Ammon's horn (tissue), 1 donor: ENCODE measurements around the gene HS3ST6.
"Not testable (repeated sequence)": the region's sequence is repeated elsewhere in the genome, so short reads cannot be mapped to it uniquely, and the experiment has no call there.

Source experiments
- DNase-seq: peaks from one replicate; pipeline ENCODE4 v3.0.0-alpha.2; 2016; ENCODE audit warnings: low spot score

The HS3ST6 gene

DNA sequence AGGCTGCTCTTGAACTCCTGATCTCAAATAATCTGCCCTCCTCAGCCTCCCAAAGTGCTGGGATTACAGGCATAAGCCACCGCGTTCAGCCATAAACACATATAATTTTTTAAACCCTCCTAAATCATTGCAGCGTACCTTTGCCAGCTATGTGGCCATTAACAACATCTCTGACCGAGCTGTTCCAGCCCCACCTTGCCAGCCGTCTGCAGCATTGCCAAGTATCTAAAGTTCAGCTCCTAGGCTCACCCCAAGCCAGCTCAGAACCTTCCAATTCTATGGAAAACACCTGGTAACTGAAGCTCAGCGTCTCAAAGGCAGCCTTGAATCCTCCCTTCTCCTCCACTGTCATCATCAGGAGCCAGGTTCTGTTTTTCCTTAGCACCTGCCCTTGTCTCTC is 41.1 kb downstream of the HS3ST6 start:
- DNase-seq: no peak

DNA sequence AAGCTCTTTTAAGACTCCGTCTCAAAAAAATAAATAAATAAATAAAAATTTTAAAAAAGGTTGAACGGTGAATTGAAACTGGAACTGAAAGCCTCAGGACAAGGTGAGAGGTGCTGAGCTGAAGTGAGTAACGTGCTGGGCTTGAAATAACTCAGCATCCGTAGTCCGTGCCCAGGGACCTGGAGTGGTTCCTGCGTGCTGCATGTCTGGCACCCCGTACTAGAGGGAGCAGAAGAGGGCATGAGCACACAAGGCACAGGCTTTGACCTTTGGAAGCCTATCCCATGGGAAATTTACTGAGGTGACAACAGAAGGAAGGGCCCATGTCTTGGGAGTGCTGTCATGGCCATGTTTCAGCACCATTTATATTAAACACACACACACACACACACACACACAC is 41.7 kb downstream of the HS3ST6 start:
- DNase-seq: no peak

DNA sequence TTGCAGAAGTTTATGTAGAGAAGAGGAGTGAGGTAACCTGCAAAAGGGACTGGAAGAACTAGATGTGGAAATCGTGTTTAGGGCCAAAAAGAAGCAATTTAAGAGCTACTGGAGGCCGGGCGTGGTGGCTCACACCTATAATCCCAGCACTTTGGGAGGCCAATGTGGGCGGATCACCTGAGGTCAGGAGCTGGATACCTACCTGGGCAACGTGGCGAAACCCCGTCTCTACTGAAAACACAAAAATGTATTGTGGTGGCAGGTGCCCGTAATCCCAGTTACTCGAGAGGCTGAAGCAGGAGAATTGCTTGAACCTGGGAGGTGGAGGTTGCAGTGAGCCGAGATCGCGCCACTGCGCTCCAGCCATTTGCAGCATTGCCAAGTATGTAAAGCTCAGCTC is 42.1 kb downstream of the HS3ST6 start:
- not testable (repeated sequence) for DNase-seq

DNA sequence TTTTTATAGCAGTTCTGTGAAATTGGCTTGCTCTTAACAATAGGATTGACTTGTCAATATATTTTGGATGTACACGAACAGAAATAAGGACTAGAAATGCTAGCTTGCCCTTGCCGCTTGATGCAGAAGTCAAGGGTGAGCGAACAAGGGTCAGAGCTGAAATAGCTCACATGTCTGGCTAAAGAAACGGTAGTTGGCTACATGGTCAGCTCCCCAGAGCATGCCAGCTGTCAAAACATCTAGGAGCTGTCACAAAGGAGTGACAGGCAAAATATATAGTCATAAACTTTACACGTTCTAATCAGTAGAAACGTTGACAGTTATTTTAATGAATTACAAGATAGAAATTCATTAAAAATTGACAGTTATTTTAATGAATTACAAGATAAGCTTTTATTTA is 43.4 kb downstream of the HS3ST6 start:
- no peak for DNase-seq

DNA sequence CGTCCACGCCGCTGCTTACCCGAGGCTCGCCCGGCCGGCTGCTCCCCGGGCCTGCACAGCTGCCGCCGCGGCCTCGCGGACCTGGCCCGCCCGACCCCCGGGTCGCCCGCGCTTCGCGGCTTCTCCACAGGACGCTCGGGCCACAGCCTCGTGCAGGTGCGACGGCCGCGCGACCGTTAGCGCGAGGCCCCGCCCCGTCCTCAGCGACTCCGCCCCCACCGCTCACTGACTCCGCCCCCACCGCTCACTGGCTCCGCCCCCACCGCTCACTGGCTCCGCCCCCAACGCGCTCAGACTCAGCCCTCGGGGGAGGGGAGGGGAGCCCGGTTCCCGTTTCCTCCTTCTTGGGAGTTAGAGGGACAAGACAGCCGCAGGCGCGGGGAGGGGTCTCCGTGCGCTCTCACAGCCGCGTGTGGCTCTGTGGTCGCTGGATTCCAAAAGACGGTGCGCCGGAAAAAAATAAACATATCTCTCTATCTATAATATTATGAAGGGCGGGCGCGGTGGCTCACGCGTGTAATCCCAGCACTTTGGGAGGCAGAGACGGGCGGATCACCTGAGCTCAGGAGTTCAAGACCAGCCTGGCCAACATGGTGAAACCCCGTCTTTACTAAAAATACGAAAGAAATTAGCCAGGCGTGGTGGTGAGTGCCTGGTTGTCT is 46.1 kb downstream of the HS3ST6 start, which contains the start of gene MEIOB:
TSS of gene MEIOB (minus strand) at position 191 of the 662 bp plus-strand sequence. CDS start 3,989 bp downstream, outside the sequence.
- no peak for DNase-seq

DNA sequence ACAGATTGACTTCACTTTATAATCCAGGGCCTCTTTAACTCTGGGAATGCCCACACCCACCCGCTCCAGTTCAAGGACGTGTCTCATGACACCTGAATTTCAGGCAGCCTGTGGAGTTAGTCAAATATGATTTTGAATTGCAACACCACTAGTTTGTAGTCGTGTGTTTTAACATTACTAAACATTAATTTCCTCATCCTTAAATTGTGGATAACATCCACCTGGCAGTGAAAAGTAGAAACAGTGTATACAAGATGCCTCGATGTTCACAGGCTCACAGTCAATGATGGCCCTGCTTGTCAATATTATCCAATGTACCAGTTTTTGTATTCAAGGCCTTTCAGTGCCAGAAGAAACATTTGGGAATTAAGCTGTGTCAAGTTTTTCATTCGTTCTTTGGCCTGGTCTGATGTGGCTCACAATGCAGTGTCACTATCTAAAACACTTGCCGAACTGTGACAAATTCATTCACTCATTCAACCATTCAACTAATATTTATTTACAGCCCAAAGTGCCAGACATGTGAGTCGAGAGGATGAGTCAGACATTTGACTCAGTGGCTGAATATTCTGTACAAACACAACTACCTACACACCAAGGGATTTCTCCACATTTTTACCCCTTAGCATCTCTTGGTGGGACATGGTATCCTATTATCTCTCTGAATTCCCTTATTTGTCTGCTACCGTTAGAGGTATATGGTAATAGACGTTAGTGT is 47.7 kb downstream of the HS3ST6 start:
- DNase-seq: peak; percentile 20

DNA sequence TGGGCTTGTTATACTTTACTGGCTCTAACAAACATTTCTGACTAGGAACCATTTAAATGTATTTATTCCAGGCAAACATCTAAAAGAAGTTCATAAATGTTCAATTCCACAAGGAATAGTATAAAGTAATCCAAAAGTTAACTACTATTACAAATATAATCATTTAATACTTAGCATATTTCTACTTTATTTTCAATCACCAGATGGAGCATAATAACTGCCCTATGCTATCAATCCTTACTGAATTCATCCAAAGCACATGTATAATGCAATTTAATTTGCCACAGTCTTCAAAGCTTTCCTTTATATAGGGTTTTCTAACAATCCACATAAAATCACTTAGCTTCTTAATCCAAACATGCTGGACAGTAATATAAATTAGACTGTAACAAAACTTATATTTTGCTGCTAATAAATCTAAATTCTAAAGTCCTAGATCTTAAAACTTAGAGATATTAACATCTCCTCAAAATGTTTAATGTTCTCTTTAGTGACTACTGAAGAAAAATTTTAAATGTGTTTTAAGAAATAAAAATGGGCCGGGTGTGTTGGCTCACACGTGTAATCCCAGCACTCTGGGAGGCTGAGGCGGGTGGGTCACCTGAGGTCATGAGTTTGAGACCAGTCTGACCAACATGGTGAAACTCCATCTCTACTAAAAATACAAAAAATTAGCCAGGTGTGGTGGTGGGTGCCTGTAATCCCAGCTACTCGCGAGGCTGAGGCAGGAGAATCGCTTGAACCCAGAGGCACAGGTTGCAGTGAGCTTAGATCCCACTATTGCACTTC is 52.1 kb downstream of the HS3ST6 start:
- DNase-seq: no peak

DNA sequence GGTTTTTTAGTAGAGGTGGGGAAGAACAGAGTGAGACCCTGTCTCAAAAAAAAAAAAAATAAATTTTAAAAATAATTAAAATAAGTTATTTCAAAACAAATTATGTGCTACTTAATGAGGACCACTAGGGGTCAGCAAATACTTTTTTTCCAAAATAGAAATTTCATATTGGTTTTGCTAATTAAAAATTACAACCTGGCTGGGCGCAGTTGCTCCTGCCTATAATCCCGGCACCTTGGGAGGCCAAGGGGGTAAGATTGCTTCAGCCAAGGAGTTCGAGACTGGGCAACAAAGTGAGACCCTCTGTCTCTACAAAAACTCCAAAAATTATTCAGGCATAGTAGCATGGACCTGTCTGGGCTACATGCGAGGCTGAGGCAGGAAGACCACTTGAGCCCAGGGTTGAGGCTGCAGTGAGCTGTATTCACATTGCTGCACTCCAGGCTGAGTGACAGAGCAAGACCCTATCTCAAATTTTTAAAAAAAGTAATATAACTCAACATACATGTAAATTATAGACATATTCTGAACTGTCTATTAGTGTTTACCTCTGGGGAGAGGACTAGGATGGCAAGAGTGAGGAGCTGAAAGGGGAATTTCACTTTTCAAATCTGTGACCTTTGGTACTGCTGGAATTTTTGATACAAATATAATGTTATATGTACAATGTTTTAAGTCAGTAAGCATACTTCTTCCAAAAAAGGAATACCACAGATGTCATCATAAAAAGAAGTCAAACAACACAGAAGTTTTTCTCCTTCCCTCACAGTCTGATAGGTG is 54.3 kb downstream of the HS3ST6 start:
- DNase-seq: peak; percentile 12

DNA sequence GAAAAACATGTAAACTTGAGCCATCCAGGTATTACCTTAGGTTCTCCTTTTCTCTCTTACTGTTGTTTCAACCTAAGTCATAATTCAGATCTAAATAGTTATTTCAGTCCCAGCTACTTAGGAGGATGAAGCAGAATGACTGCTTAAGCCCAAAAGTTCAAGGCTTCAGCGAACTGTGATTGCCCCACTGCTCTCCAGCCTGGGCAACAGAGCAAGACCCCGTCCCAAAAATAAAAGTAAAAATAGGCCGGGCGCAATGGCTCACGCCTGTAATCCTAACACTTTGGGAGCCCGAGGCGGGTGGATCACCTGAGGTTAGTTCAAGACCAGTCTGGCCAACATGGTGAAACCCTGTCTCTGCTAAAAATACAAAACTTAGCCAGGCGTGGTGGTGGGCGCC is 55.8 kb downstream of the HS3ST6 start:
- no peak for DNase-seq

DNA sequence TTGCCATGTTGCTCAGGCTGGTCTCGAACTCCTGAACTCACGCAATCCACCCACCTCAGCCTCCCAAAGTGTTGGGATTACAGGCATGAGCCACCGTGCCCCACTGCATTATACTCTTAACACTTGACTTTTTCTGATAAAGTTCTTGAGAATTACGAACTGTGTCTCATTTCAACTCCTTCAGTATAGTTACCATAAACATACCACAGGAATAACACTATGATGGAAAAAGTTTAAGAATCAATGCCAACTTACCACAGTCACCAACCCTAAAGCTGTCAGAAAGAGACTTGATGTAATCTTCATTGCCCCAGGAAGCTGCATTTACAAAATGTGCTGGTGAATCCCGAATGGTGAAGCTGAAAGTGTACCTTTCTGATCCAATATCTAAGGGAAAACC is 56.5 kb downstream of the HS3ST6 start:
- DNase-seq: no peak
